ENCODE measurements around the gene UBR1.
"Not testable (repeated sequence)": the region's sequence is repeated elsewhere in the genome, so short reads cannot be mapped to it uniquely, and the experiment has no call there.

Gene UBR1

DNA sequence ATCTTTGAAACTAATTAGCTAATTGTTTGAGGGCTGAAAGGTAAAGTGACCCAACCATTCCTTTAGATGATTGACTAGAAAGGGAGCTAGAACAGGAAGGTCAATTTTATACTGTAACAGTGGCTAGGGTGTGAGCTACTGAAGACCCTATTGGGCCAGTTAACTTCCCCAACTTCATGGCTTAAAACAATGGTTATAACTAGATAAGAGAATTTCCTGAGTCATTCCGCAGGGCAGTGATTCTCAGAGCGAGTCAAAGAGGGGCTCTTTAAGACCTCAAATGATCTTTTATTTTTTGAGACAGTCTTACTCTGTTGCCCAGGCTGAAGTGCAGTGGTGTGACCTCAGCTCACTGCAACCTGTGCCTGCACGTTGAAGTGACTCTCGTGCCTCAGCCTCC, 151.5 kb downstream of the UBR1 start:
- DNase-seq: no peak

- not testable (repeated sequence) for DNase-seq
Measured at GRCh38 chr15:42948898-42949297, 156.9 kb downstream of the UBR1 start.

GRCh38 chr15:42940527-42940926, 165.3 kb downstream of the UBR1 start:
- no peak for DNase-seq

- DNase-seq: no peak
Measured at GRCh38 chr15:42939841-42940240, 166.0 kb downstream of the UBR1 start.

DNA sequence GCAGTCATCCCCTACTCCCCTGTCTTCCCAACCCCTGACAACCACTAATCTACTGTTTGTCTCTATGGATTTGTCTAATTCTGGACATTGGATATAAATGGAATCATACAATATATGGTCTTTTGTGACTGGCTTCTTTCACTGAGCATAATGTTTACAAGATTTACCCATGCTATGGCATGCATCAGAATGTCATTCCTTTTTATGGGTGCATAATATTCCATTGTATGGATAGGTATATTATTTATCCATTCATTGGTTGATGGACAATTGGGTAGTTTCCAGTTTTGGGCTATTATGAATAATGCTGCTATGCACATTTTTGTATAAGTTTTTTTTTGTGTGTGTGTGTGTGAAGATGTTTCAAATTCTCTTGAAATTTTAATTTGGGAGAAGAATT, 168.7 kb downstream of the UBR1 start:
- no peak for DNase-seq

- no peak for DNase-seq
Measured at GRCh38 chr15:42933886-42934667, 171.8 kb downstream of the UBR1 start.

- DNase-seq: no peak
Measured at GRCh38 chr15:42932833-42933515, 172.9 kb downstream of the UBR1 start.

GRCh38 chr15:42931702-42932486, 173.9 kb downstream of the UBR1 start:
- no peak for DNase-seq

GRCh38 chr15:42929306-42929848, 176.5 kb downstream of the UBR1 start:
- no peak for DNase-seq

DNA sequence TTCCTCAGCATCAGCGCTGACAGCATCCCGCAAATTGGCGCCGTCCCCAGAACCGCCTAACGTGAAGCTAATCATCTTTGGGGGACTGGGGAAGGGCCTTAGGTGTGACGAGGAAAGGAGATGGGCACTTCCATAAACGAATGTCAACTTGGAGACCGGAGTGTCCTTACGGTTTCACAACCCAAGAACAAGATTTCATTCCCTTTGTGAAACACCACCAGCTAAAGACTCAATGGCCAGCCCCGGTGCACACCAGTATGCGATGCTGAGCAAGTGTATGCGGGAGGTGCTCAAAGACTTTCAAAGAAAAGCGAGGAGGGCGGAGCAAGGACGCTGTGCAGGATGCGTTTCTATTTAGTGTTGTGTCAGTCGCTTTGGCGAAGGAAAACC, 184.5 kb downstream of the UBR1 start:
- DNase-seq: peak; percentile 41

DNA sequence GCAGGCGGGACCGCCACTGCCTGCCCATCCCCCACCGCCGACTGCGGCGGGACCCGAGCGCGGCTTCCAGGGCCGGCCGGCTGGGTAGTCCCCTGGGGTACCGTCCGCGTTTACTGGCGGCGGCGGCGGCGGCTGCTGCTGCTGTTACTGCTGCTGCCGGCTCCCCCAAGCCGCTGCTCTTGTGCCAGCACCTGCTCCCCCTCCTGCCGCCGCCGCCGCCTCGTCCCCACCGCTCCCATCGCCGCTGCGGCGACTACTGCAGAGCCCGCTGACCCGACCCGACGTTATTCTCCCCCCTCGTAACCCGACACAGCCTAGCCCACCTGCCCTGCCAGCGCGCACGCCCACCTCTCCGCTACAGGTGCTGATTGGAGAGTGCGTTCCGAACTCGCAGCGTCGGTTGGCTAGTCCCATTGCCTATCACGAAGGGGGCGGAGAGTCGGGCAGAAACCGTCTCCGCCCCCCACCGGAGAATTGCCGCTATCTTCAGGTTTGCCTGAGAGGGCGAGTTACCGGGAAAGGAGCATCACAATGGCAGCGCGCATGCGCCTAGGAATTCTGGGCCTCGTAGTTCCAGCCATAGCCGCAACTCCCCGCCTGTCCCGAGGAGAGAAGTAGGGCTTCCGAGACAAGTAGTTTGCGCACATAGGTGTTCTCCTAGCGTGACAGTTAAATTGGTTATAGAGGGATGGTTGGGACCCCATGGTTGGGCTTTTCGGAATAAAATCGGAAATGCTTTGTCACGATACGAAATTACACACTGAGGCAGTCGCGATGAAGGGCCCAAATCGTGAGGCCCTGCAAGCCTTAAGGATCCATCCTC, 185.1 kb downstream of the UBR1 start, which contains the start of gene TTBK2:
Gene TTBK2, minus strand, starts transcription at position 260 of the 823 bp plus-strand sequence. CDS start 42,161 bp downstream, outside the sequence.
- peak; percentile 99 for DNase-seq

- DNase-seq: peak; percentile 73
Measured at GRCh38 chr15:42919799-42920518, 185.9 kb downstream of the UBR1 start.

GRCh38 chr15:42919308-42919707, 186.5 kb downstream of the UBR1 start:
- no peak for DNase-seq

- DNase-seq: no peak
Measured at GRCh38 chr15:42918047-42918446, 187.8 kb downstream of the UBR1 start.

DNA sequence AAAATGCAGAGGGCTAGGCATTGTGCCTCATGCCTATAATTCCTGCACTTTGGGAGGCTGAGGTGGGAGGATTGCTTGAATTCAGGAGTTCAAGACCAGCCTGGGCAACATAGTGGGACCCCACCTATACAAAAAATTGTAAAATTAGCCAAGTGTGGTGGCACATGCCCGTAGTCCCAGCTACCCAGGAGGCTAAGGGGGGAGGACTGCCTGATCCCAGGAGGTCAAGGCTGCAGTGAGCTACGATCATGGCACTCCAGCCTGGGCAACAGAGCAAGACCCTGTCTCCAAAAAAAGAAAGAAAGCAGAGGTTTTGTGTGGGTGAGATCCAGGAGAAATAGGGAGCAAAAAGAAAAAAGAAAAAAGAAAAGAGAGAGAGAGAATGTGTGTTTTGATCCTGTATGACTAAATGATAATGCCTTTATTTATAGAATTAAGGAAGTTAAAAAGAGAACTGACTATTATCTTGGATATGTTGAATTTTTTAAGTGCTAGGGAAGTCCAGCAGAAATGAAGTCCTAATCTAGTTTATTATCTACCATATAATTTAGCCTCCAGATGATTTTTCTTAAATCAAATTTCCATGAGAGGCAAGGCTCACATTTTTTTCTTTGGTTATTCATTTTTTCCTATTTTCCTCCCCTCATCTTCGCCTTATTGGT, 190.1 kb downstream of the UBR1 start:
- DNase-seq: no peak

DNA sequence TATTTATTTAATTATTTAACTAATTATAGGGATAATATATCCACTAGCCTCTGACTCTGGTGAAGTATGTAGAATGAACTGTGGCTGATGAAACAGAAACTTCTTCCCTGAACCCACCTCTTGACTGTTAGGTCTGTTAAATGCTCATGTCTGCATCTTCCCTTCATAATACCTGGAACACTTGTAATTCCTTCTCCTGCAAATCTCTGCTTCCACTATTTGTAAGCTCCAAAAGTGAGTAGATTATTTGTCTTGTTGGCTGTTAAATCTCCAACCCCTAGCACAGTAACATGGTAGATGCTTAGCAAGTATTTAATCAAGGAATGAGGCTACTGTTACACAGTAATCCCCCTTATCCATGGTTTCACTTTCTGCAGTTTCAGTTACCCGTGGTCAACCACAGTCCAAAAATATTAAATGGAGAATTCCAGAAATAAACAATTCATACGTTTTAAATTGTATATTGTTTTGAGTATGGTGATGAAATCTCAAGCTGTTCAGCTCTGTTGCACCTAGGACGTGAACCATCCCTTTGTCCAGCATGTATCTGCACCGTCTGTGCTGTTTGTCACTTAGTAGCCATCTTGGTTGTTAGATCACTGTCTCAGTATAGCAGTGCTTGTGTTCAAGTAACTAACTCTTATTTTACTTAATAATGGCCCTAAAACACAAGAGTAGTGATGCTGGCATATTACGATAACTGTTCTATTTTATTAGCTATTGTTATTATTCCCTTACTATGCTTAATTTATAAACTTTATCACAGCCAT, 190.9 kb downstream of the UBR1 start:
- DNase-seq: no peak

DNA sequence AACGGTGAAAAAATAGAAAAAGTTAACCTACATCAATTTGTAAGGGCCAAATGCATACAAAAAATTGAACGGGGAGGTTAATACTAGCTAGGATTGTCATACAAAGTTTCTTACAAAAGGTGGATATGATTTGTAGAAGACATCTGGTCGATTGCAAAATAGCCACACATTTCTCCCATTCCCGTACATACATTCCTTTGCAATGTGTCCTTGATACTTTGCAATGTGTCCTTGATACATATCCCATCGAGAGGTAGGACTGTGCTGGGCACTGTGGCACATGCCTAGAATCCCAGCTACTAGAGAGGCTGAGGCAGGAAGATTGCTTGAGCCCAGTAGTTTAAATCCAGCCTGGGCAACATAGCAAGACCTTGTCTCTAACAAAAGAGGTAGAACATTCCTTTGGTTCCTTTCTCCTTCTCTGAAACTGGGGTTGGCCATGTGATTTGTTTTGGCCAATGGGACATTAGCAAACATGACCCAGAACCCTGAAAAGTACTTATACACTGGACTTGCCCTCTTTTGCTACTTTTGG, 194.7 kb downstream of the UBR1 start:
- DNase-seq: no peak

DNA sequence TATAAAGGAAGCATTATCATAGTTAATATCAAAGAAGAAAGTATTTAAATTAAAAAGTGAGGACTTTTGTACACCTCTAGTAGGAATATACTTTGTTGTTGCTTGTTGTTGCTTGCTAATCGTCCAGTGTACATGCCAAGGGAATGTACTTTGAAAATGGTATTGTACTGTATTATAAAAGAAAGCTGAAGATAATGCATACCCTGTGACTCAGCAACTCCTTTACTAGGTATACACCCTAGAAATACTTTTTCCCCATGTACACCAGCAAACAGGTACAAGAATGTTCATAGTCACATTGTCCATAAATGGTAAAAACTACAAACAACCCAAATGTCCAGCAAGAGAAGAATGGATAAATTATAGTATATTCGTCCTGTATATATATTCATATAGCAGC, 197.3 kb downstream of the UBR1 start:
- no peak for DNase-seq

DNA sequence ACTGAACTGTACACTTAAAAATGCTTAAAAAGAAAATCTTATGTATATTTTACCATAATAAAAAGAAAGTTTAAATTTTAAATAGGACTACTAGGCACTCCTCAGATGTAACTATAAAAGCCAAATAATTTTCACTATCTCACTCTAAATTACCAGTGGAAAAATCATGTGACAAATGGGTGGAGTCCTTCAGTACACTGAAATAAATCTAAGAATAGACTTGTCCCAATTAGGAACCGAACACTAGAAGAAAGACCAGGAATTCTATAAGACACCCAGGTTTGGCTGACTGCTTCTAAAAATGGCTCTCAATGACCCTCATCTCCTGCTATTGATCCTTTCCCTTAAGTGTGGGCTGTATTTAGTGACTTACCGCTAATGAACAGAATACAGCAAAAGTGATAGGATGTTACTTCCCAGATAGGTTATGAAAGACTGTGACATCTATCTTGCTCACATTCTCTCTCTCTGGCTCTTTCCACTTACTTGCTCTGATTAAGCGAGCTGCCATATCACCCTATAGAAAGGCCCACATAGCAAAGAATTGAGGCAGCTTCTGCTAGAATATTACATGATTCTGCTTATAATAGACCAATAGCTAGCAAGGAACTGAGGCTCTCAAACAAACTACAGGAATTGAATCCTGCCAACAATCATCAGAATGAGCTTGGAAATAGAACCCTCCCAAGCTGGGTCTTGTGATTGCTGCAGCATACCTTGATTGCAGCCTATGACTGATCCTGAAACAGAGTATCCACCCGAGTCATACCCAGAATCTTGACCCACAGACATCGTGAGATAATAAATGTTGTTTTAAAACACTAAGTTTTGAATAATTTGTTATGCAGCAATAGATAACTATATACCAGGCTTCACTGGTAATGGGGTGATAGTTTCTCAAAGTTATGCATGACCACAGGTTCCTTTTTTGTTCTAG, 202.2 kb downstream of the UBR1 start:
- DNase-seq: no peak

Data from femur (tissue), 1 donor.